Right hindlimb (tissue), 1 donor: ENCODE measurements around the gene METTL9.
A peak's percentile ranks its signal among the peaks of the same experiment; 100 is the strongest.
"Not testable (repeated sequence)": the region's sequence is repeated elsewhere in the genome, so short reads cannot be mapped to it uniquely, and the experiment has no call there.

Experiments
- DNase-seq: peaks from one replicate; pipeline ENCODE4 v3.0.0-alpha.2; 2018

Gene METTL9

GRCh38 chr16:21576323-21576722 lies 23.1 kb upstream of the METTL9 start:
- DNase-seq = not testable (repeated sequence)

DNA sequence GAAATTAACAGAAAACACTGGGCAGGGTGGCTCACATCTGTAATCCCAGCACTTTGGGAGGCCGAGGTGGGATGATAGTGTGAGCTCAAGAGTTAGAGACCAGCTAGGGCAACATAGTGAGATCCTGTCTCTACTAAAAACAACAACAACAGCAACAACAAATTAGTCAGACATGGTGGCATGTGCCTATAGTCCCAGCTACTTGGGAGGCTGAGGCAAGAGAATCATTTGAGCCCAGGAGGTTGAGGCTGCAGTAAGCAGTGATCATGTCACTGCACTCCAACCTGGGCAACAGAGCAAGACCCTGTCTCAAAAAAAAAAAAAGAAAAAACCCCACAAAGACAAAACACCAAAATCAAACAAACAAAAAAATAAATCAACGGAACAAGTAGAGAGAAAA lies 21.9 kb upstream of the METTL9 start:
- not testable (repeated sequence) for DNase-seq

DNA sequence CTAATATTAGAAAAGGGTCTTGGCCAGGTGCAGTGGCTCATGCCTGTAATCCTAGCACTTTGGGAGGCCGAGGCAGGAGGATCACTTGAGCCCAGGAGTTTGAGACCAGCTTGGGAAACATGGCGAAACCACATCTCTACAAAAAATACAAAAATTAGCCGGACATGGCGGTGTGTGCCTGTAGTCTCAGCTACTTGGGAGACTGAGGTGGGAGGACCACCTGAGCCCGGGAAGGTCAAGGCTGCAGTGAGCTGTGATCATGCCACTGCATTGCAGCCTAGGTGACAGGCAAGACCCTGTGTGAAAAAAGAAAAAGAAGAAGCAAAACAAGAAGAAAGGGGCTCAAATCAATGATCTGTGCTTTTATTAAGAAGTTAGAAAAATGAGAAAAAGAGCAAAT lies 21.1 kb upstream of the METTL9 start:
- DNase-seq = not testable (repeated sequence)

DNA sequence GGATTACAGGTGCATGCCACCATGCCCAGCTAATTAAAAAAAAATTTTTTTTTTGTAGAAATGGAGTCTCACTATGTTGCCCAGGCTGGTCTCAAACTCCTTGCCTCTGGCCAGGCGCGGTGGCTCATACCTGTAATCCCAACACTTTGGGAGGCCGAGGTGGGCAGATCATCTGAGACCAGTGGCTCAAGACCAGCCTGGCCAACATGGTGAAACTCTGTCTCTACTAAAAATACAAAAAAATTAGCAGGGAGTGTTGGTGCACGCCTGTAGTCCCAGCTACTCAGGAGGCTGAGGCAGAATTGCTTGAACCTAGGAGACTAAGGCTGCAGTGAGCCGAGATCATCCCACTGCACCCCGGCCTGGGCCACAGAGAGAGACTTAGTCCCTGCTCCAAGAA lies 19.2 kb upstream of the METTL9 start:
- DNase-seq = not testable (repeated sequence)

DNA sequence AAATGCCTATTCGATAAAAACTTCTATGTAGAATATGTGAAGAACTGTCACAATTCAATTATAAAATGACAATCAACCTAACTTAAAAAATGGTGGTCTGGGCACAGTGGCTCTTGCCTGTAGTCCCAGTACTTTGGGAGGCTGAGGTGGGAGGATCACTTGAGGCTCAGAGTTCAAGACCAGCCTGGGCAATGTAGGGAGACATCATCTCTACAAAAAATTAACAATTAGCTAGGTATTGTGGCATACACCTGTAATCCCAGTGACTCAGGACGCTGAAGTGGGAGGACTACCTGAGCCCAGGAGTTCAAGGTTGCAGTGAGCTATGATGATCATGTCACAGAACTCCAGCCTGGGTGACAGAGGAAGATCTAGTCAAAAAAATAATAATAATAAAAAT lies 18.6 kb upstream of the METTL9 start:
- no peak for DNase-seq

- DNase-seq = no peak
Measured at GRCh38 chr16:21584817-21585216, 14.6 kb upstream of the METTL9 start.

GRCh38 chr16:21588593-21588992 lies 10.8 kb upstream of the METTL9 start:
- not testable (repeated sequence) for DNase-seq

DNA sequence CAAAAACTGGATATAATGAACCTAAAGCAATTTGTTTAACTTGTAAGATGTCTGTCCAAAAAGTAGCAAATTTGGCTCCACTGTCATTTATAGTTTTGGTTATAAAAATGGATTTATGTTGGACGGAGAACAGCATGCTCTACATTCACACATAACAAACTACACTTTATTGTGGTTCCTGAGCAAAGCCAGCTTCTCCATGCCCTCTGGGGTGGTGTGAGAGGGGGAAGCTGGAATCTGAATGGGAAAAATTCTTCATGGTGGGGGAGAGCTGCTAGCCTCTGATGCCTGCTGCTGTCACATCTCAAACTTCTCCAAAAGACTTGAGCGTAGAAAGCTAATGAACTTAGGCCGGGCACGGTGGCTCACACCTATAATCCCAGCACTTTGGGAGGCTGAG lies 9.8 kb upstream of the METTL9 start:
- DNase-seq = no peak

DNA sequence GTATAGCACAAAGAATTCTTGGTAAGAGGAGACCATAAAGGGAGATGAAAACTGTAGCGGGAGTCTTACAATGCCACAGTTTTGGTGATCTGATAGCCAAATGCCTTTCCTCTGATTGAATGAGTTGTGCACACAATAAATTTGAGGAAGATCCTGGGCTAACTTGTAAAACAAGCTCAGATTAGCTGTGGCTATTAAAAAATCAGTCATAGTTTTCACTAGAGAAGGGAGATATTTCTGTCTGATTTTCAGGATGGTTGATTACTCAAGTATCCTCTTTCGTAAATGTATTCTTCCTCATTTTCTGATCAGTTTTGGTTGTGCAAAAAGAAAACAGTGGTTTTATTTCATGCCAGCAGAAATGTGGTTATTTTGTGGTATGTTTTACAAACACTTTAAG lies 9.1 kb upstream of the METTL9 start:
- DNase-seq = no peak

DNA sequence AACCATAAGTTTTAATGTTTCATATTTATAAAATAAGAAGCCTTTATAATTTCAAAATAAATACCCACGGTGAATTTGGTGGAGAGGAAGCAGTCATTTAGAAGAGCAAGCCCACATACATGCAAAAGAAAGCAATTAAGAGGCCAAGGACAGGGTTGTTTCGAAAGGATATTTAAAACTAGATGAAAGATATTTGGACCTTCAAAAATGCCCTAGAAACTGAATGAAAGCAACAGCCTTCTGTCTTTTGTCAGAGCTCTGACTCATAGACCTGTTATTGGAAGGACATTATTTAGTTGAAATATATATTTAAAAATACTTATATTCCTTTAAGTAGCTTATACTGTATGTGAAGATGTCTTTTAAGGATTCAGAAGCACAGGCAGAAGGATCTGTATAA lies 8.6 kb upstream of the METTL9 start:
- DNase-seq = no peak

DNA sequence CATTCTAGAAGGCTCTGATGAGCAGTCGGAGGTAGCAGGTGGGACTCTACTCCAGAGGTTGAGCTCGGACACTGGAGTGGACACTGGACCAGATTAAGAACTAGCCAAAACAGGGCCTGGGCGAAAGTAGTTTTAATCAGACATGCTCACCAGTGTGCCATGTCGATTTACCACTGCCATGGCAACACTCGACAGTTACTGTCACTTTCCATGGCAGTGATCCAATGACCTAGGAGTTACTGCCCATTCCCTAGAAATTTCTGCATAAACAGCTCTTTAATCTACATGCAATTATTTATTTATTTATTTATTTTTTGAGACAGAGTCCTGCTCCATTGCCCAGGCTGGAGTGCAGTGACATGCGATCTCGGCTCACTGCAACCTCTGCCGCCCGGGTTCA lies 7.2 kb upstream of the METTL9 start:
- no peak for DNase-seq

DNA sequence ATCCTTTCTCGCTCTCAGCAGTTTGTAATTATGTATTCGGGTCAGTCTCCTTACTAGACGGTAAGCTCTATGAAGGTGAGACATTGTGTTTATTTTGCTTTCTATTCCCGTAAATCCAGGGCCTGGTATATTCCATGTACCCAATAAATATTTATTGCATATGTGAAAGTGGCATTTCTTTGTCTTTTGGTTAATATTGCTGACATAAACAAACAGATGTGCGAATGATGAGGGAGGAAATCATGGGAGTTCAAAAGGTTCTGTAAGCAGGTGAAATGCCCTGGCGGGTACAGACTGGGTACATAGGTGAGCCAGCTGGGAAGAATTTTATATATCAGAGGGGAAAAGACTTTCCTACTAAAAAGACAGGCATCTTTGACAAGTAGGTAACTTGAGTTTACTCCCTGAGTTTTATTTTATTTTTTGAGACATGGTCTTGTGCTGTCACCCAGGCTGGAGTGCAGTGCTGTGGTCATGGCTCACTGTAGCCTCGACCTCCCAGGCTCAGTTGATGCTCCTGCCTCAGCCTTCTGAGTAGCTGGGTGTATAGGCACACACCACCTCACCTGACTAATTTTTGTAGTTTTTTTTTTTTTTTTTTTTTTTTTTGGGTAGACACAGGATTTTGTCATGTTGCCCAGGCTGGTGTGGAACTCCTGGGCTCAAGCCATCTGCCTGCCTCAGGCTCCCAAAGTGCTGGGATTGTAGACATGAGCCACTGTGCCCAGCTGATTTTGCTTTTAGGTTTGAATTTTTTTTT lies 5.7 kb upstream of the METTL9 start:
- no peak for DNase-seq

GRCh38 chr16:21597561-21598030 lies 1.8 kb upstream of the METTL9 start:
- no peak for DNase-seq

DNA sequence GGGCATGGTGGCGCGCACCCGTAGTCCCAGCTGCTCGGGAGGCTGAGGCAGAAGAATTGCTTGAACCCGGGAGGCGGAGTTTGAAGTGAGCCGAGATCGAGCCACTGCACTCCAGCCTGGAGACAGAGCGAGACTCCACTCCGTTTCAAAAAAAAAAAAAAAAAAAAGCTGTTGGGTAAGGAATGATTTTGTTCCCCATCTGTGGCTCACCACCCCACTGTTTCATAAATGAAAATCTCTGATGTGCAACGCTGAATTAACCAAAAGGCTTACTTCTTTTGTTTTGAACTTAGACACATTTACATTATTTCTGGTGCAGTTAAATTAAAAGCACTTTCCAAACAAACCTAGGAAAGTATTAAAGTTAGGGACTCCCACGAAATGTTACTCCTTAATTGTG lies 1.2 kb upstream of the METTL9 start:
- DNase-seq = no peak

GRCh38 chr16:21598701-21599121 lies 666 bp upstream of the METTL9 start:
- DNase-seq = no peak

DNA sequence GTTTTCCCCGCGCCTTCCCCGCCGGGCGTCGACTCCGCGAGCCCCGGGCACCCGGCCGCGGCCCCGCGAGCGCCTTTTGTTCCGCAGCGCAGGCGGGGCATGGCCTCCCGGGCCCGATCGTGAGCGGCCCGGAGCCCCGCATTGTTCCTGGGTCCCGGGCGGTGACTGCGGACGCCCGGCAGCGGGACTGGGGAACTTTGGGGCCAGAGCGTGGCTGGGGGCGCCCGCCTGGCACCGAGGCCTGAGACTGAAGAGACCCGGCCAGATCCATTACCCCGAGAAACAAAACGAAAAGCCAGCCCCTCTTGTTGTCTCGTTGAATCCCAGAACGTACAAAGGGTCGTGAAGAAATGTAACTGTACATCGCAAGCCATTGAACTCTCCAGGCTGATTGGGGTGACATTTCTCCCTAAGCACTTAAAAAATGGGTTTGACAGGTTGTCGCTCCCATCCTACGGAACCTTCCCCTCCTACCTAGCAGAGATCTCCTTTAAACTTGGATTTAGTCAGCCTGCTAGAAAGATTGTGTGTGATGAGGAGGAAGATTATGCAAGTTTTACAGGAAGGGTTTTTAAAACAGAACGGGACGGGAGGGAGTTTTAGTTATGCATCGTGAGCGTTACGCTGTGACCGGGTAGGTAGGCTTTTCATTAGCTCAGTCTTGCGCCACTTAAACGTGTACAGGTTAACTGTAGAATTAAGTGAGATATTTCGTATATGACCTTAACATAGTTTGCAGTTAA lies 825 bp downstream of the METTL9 start:
- DNase-seq = no peak

- DNase-seq = no peak
Measured at GRCh38 chr16:21602785-21603184, 3.4 kb downstream of the METTL9 start.

DNA sequence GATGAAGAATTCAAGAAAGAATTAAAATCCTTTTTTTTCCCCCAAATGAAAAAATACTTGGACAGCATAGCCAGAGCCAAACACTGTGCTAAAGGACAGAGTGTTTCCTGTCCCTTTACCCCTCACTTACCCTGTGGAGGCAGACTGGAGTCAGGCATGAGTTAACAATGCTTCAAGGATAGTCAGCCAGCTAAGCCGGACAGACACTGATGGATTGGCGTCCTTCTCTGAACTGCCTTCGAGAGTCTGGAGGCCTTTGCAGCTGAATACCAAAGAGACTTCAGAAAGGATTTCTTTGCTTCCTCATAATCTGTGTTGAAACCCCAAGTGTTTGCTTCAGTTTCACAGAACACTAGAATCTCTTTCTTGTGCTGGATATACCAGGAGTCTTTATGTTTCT lies 4.6 kb downstream of the METTL9 start:
- DNase-seq = no peak

DNA sequence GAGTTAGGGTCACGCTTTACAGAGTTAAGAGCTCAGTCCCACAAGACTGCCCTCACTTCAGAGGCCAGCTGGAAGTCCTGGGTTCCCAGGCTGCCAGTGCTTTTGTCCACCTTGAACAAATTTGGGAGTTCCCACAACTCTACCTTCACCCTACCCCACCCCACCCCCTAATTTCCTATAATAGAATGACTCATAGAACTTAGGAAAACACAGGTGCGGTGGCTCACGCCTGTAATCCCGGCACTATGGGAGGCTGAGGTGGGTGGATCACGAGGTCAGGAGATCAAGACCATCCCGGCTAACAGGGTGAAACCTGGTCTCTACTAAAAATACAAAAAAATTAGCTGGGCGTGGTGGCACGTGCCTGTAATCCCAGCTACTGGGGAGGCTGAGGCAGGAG lies 6.5 kb downstream of the METTL9 start:
- not testable (repeated sequence) for DNase-seq

DNA sequence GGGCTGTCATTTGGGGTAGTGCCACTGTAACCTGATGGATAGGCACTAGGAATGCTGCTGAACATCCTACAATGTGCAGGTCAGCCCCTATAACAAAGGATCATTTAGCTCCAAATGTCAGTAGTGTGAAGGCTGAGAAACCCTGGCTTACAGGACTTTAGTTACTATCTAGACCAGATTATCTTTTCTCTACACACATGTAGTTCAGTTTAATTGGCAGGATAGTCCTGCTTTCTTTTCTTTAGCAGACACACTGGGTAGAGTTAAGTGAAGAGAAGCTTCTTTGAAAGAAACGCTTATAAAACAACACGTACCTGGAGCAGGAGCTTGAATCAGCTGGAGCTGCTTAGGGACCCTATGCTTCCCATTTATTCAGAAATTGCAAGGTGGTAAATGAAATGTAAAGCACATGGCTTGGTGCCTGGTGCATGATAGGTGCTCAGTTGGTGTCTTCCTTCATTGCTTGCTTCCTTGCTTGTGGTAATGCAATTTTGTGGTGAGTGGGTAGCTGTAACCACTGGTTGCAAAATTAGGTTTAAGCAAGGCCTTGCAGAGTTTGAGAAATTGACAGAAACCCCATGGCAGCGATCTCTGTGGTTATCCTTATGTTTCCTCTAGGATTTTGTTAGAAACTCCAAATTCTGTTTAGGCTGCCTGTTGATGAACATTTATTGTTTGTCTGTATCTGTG lies 9.4 kb downstream of the METTL9 start:
- peak; percentile 19 for DNase-seq

GRCh38 chr16:21610006-21610544 lies 10.7 kb downstream of the METTL9 start:
- no peak for DNase-seq

- DNase-seq = no peak
Measured at GRCh38 chr16:21610766-21611165, 11.4 kb downstream of the METTL9 start.

DNA sequence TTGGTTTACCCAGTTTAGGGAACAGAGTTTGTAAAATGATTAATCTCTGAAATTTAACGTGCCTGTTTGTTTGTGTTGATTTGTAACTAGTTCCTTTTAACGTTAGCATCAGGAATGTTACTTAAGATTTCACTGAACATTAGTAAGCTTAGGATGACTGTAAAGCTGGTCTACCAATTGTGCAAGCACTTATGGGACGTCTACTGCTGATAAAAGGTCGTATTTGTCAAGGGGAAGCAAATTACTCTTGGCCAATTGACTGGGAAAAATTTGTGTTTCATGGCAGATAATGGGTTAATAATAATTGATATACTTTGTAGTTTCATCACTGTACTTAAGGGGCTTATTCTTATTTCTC lies 11.8 kb downstream of the METTL9 start:
- DNase-seq = no peak
